K562 (cell line): ENCODE results near the gene NUP85. TPM values are rescaled to one million over a fixed set of nuclear protein-coding genes. Genes with fewer than 3 reads are reported as not detected.

Source experiments
- CBX2 ChIP-seq: fragments of 200-600 bp; sonication (generic); IDR thresholded peaks from one replicate; pipeline ENCODE4 v1.6.1; 2012; ENCODE audit warnings: mild to moderate bottlenecking, low read length, inconsistent platforms; ENCODE audit not compliant: insufficient read depth, poor library complexity, severe bottlenecking
- CEBPB ChIP-seq: fragments of 450-650 bp; IDR thresholded peaks from 2 replicates; pipeline ENCODE4 v1.6.1; 2016; ENCODE audit warnings: missing genetic modification characterization, missing compliant biosample characterization
- CEBPZ ChIP-seq: fragments of 150-350 bp; IDR thresholded peaks from 2 replicates; pipeline ENCODE4 v1.6.1; 2014; ENCODE audit warnings: low read depth, mild to moderate bottlenecking, low read length, borderline replicate concordance
- CHAMP1 ChIP-seq: fragments of 450-650 bp; IDR thresholded peaks from 2 replicates; pipeline ENCODE4 v1.6.1; 2016; ENCODE audit warnings: mild to moderate bottlenecking
- HBP1 ChIP-seq: fragments of 450-650 bp; formaldehyde crosslinking; IDR thresholded peaks from 2 replicates; pipeline ENCODE4 v1.4.0; 2022; ENCODE audit warnings: missing genetic modification characterization
- MBD2 ChIP-seq: sonication (generic); IDR thresholded peaks from 2 replicates; pipeline ENCODE4 v1.6.1; 2016; ENCODE audit warnings: low read depth, borderline replicate concordance
- MITF ChIP-seq: IDR thresholded peaks from 2 replicates; pipeline ENCODE4 v1.6.1; 2014; ENCODE audit warnings: antibody characterized with exemption
- MTA2 ChIP-seq: fragments of 450-650 bp; IDR thresholded peaks from 2 replicates; pipeline ENCODE4 v1.6.1; 2016; ENCODE audit warnings: low read depth
- MXI1 ChIP-seq: IDR thresholded peaks from 2 replicates; pipeline ENCODE4 v1.6.1; 2011; ENCODE audit warnings: low read depth, mild to moderate bottlenecking, improper control_type of control experiment, low read length
- NFE2L1 ChIP-seq: fragments of 450-650 bp; IDR thresholded peaks from 2 replicates; pipeline ENCODE4 v1.6.1; 2016; ENCODE audit warnings: missing genetic modification characterization, low read depth, mild to moderate bottlenecking, missing compliant biosample characterization, moderate library complexity, borderline replicate concordance
- NR2F6 ChIP-seq: fragments of 450-650 bp; formaldehyde crosslinking; IDR thresholded peaks from 2 replicates; pipeline ENCODE4 v1.4.0; 2020; ENCODE audit warnings: mild to moderate bottlenecking
- PHTF2 ChIP-seq: fragments of 250-450 bp; sonication (Bioruptor Pico); IDR thresholded peaks from 2 replicates; pipeline ENCODE4 v1.5.0; 2021; ENCODE audit warnings: mild to moderate bottlenecking
- RBM39 ChIP-seq: fragments of 200-400 bp; formaldehyde crosslinking; optimal IDR thresholded peaks from 2 replicates; pipeline ENCODE3; 2018; ENCODE audit warnings: low read depth, low read length
- SREBF1 ChIP-seq: fragments of 150-350 bp; IDR thresholded peaks from 2 replicates; pipeline ENCODE4 v1.6.1; 2014; ENCODE audit warnings: antibody characterized with exemption, low read depth, low read length, borderline replicate concordance
- TRIM28 ChIP-seq: fragments of 450-650 bp; IDR thresholded peaks from 2 replicates; pipeline ENCODE4 v1.6.1; 2017
- U2AF1 ChIP-seq: fragments of 200-400 bp; formaldehyde crosslinking; optimal IDR thresholded peaks from 2 replicates; pipeline ENCODE3; 2017; ENCODE audit warnings: mild to moderate bottlenecking, low read depth, low read length, moderate library complexity
- ZFX ChIP-seq: sonication (generic); formaldehyde crosslinking; IDR thresholded peaks from 2 replicates; pipeline ENCODE4 v1.8.0; 2022; ENCODE audit warnings: mild to moderate bottlenecking, missing genetic modification reagents, moderate library complexity
- ZNF143 ChIP-seq: sonication (generic); formaldehyde crosslinking; IDR thresholded peaks from 2 replicates; pipeline ENCODE4 v1.9.0; 2022; ENCODE audit warnings: mild to moderate bottlenecking, missing genetic modification reagents
- ZNF511 ChIP-seq: sonication (generic); formaldehyde crosslinking; IDR thresholded peaks from 2 replicates; pipeline ENCODE4 v1.8.0; 2022; ENCODE audit warnings: mild to moderate bottlenecking, missing genetic modification reagents
- polyA plus RNA-seq, 8 experiments: library from polyadenylated mRNA; depleted of rRNA in 4 of 8; stranded (reverse) in 5 of 8; unstranded in 3 of 8; fragments of >200 nt; fragmentation: Nextera tagmentation in 2 of 8; fragmentation: Illumina TruSeq in 1 of 8; extraction: Ambion mirVana in 2 of 8; extraction: Trizol in 1 of 8; gene quantifications; 2 replicates each; pipeline versions ENCODE4 v1.2.1 to v1.2.3, GENCODE V29; 2011 to 2014; ENCODE audit warnings: inconsistent platforms in 1 of 8, missing spikeins in 1 of 8
- total RNA-seq, 7 experiments: library from RNA; depleted of rRNA in 6 of 7; stranded (reverse); fragments of >200 nt in 6 of 7; fragmentation: Illumina TruSeq in 2 of 7; extraction: Trizol in 2 of 7; gene quantifications; 2 replicates each; pipeline versions ENCODE4 v1.2.1 to v1.2.3, GENCODE V29; 2011 to 2021; ENCODE audit warnings: low replicate concordance in 1 of 7

NUP85 gene
- total and polyA plus RNA-seq, 9 of the 15 experiments (the other 6 are each of a cell fraction or from before 2014, with no cell fraction given) = 50.2 to 177 (median 110) TPM

- TF ChIP-seq CEBPZ (no peak), NR2F6 (CRISPR knock-in tag) (peak; percentile 77), RBM39 (peak; percentile 71), ZNF511 (CRISPR knock-in tag) (peak; percentile 72; the same call in 1 of the 2 replicates), MBD2 (peak; percentile 44), MITF (no peak), CEBPB (tag) (no peak), ZNF143 (CRISPR knock-in tag) (peak; percentile 45; the same call in 1 of the 2 replicates), TRIM28 (peak; percentile 67; the same call in 1 of the 2 replicates), MTA2 (no peak), PHTF2 (CRISPR knock-in tag) (no peak), SREBF1 (no peak), HBP1 (CRISPR knock-in tag) (peak; percentile 85), CBX2 (no peak), MXI1 (peak; percentile 48; the same call in 1 of the 2 replicates), NFE2L1 (no peak), U2AF1 (peak; percentile 32), ZFX (CRISPR knock-in tag) (peak; percentile 83), CHAMP1 (no peak)
Measured at GRCh38 chr17:75261336-75262111, 56.0 kb downstream of the NUP85 start, which contains the start of the genes GGA3 and MRPS7 (continued).
